NCI-H2171 (cell line): ENCODE measurements around the gene RELA.

Source experiments
- DNase-seq: peaks from one replicate; lab custom pipeline; 2025; lab: John Stamatoyannopoulos, UW

RELA gene

GRCh38 chr11:65613091-65613928 lies 49.4 kb downstream of the RELA start:
- no peak for DNase-seq

- no peak for DNase-seq
Measured at GRCh38 chr11:65612691-65613090, 50.0 kb downstream of the RELA start.

- no peak for DNase-seq
Measured at GRCh38 chr11:65611758-65612603, 50.7 kb downstream of the RELA start.

GRCh38 chr11:65611028-65611757 lies 51.5 kb downstream of the RELA start:
- DNase-seq = no peak

- no peak for DNase-seq
Measured at GRCh38 chr11:65610404-65610803, 52.3 kb downstream of the RELA start.

- DNase-seq = no peak
Measured at GRCh38 chr11:65609665-65610064, 53.1 kb downstream of the RELA start.

- DNase-seq = no peak
Measured at GRCh38 chr11:65609229-65609628, 53.5 kb downstream of the RELA start.

GRCh38 chr11:65607614-65608426 lies 54.9 kb downstream of the RELA start:
- DNase-seq = no peak

GRCh38 chr11:65606876-65607613 lies 55.7 kb downstream of the RELA start:
- DNase-seq = no peak

- DNase-seq = no peak
Measured at GRCh38 chr11:65604258-65604657, 58.5 kb downstream of the RELA start.
